GM12873 (cell line): Measurements from ENCODE around the gene CLNK.

Source experiments
- CTCF ChIP-seq: IDR thresholded peaks from 2 replicates; pipeline ENCODE4 v1.5.1; 2012; ENCODE audit warnings: low read depth, mild to moderate bottlenecking, moderate library complexity, low read length, control low read depth; ENCODE audit not compliant: insufficient read depth; ENCODE audit errors: missing control alignments

The CLNK gene

GRCh38 chr4:10605746-10606482 is 78.7 kb downstream of the CLNK start:
- no peak for TF ChIP-seq CTCF

DNA sequence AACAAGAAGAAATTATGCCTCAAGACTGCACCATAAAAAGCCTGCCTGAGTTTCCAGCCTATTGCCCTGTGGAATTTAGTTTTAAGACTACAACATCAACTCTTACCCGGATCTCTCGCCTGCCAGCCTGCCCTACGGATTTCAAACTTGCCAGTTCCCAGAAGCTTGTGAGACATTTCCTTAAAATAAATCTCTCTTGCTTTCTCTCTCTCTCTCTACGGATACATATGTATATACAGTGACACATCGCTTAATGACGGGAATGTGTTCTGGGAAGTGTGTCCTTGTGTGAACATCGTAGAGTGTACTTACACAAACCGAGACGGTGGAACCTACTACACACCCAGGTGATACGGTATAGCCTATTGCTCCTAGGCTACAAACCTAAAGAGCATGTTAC is 79.5 kb downstream of the CLNK start:
- TF ChIP-seq CTCF, result no peak

DNA sequence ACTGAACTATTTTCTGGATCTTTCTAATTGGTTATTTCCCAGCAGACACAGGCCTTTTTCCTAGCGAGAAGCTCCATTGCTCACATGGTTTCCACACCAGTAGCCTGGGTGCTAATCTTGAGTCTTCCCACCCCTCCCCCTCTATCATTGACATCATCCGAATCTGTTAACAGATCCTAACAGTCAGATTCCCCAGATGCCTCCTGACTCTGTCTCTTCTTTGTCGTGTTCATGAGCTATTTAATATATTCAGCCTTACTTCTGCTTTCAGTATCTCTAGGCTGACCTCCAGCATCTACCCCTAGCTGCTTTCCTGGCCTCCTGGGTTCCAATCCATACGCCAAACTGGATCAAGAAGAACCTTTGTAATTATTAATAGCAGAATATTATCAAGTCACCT is 85.0 kb downstream of the CLNK start:
- no peak for TF ChIP-seq CTCF

DNA sequence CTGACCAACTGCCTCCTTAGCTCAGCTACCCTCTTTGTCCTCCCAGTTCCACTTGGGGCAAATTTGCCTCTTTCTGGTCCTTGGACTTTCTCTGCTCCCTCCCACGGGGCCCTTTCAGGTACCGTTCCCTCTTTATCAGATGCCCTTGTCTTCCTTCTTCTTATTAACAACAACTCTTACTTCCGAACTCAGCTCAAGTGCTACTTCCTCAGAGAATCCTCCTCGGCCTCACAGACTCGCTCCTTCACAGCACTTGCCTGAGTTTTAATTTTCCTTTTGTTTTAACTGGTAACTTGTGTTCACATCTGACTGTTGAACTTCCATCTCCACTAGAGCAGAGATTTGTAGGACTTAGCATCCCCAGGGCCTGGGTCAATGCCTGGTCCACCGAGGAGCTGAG is 85.7 kb downstream of the CLNK start:
- no peak for TF ChIP-seq CTCF

GRCh38 chr4:10596586-10597290 is 87.8 kb downstream of the CLNK start:
- no peak for TF ChIP-seq CTCF

- TF ChIP-seq CTCF, result no peak
Measured at GRCh38 chr4:10593130-10593529, 91.4 kb downstream of the CLNK start.

DNA sequence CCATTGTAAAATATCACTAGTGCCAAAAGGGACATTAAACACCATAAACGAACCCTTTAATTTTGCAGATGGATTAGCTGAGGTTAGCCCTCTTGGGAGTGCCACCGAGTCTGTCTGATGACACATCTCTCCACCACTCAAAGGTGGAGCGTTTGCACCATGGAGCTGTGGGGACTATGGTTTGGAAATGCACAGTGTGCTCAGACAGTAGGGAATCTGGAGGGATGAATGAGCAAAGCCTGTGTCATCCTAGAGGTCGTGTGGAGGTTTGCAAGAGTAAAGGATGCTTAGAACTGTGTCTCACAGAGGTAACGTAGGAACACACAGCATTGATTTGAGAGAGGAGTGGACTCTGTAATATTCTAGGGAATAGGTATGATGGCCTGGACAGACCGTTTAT is 93.7 kb downstream of the CLNK start:
- no peak for TF ChIP-seq CTCF
